GM19463 (cell line): ENCODE data around the gene NOP58.
"Not testable (repeated sequence)": the region's sequence is repeated elsewhere in the genome, so short reads cannot be mapped to it uniquely, and the experiment has no call there.

Experiments used
- ATAC-seq: cut with Tn5 transposase; IDR thresholded peaks from one replicate; pipeline ENCODE4 v1.9.1; 2021; ENCODE audit warnings: mild to moderate bottlenecking, moderate library complexity; ENCODE audit not compliant: unreplicated experiment

NOP58 gene, protein sequence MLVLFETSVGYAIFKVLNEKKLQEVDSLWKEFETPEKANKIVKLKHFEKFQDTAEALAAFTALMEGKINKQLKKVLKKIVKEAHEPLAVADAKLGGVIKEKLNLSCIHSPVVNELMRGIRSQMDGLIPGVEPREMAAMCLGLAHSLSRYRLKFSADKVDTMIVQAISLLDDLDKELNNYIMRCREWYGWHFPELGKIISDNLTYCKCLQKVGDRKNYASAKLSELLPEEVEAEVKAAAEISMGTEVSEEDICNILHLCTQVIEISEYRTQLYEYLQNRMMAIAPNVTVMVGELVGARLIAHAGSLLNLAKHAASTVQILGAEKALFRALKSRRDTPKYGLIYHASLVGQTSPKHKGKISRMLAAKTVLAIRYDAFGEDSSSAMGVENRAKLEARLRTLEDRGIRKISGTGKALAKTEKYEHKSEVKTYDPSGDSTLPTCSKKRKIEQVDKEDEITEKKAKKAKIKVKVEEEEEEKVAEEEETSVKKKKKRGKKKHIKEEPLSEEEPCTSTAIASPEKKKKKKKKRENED

DNA sequence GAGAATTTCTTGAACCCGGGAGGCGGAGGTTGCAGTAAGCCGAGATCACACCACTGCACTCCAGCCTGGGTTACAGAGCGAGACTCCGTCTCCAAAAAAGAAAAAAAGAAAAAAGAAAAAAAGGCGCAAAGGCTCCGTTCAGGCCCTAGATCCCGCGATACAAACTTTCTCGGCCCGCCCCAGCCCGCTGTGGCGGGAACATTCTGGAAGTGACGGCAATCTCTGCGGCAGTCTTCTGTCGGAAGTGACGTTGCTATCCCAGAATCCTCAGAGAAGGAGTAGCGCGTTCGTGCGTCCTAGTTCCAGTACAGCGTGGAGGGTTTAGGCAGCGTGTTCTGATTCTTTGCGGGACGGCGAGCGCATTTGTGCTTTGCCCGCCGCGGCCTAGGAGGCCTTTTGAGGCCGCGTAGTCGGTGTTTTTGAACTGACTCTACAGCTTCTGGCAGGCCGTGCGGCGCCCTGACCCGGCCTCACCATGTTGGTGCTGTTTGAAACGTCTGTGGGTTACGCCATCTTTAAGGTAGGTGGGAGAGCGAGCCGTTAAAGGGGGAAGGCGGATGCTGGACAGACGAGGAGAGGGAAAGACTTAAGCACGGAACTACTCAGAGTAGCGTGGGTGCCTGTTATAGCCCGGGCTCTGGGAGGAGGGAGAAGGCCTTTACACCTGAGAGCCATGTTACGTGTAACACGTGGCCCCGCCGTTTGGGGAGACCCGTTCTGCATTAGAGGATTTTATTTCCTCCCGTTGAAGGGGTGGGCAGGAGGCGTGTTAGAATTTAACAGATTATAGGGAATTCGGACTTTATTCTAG, at the start of gene NOP58:
TSS of gene NOP58 (plus strand) at position 297 of the 811 bp plus-strand sequence. CDS start at position 476, 179 bp downstream.
- ATAC-seq, result peak; percentile 89

DNA sequence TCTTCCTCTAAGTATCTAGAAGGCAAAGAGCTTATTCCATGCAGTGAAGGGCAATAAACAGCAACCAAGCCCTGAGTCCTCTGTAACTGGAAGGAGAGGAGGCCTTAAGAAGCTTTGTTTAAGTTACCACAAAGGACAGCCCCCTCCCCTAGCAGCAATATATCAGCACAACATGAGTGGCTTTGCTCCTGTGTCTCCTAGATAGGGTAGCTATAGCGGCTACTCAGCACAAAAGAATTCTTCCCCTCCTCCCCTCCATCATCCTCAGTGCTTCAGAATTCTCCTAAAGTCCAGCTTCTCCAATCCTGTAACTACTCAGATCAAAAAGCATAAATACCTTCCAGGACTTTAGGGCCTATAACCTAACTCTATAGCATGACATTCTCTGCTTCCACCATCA, 43.7 kb upstream of the NOP58 start:
- no peak for ATAC-seq

DNA sequence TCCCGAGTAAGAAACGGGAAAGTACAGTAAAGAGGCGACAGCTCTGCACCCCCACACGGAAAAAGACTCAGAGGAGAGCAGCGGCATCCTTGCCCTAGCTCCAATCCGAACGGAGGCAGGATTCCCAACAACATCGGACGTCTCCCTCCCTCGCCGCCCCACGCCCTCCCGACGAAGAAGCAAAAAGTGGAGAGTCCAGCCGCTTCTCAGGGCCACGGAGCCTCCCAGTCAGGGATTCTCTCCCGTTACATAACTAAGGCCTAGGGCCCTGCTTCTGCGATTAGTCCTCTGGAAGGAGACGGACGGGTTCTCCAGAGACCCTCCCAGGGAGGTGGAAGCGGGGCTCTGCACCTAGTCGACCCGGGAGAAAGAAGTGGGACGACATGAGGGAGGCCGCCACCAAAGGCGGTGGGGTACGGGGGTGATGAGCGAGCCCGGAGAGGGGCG, 27.8 kb upstream of the NOP58 start:
- peak; percentile 35 for ATAC-seq

DNA sequence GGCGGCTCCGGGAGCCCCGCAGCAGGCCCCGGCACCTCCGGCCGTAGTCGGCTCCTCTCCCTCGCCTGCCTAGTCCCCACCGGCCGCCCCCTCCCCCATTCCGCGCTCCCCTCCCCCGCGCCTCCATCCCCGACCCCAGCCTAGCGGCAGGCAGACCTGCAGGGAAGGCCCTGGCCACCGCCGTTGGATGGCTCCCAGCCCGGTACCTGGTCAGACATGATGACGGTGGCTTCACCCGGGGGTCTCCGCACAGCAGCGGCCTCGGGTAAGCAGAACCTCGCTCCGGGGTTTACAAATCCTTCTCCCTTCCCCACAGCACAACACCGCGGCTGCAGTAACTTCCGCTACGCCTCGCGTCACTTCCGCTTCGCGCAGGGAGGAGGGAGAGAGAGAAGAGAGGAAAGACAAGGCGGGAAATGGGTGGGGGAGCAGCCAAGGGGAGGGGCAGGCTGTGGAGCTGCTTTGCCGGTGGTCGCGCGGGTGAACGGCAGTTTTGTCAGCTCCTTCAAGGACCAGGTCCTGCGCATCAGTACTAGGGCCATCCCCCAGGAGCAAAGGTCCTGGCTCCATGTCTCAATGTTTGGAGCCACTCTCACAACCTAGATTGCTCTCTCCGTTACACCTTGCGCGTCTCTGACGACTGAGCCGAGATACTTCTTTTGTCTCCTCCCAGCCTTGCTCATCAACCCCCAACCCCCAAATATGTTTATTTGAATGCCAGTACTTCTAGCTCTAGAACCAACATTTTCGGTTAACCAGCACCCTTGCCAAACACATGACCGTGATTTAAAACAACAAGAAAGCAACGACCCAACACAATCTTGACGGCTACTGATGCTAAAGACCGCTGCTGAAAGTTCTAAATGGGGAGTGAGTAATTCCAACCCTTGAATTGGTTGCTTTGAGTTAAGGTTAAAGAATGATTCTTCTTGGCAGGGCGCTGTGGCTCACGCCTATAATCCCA, 27.0 kb upstream of the NOP58 start, which contains the start of gene SUMO1:
TSS of gene SUMO1 (minus strand) at position 364 of the 964 bp plus-strand sequence. CDS start at position 218, 146 bp downstream.
- ATAC-seq, result peak; percentile 97

DNA sequence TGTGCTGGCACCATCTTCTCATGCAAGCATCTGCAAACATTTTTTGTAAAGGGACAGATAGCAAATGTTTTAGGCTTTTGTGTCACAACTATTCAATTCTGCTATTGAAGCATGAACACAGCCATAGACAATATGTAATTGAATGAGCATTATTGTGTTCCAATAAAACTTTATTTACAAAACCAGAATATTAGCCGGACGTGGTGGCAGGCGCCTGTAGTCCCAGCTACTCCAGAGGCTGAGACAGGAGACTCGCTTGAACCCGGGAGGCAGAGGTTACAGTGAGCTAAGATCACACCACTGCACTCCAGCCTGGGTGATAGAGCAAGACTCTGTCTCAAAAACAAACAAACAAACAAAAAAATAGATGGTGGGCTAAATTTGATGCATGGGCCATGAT, 17.9 kb upstream of the NOP58 start:
- not testable (repeated sequence) for ATAC-seq

DNA sequence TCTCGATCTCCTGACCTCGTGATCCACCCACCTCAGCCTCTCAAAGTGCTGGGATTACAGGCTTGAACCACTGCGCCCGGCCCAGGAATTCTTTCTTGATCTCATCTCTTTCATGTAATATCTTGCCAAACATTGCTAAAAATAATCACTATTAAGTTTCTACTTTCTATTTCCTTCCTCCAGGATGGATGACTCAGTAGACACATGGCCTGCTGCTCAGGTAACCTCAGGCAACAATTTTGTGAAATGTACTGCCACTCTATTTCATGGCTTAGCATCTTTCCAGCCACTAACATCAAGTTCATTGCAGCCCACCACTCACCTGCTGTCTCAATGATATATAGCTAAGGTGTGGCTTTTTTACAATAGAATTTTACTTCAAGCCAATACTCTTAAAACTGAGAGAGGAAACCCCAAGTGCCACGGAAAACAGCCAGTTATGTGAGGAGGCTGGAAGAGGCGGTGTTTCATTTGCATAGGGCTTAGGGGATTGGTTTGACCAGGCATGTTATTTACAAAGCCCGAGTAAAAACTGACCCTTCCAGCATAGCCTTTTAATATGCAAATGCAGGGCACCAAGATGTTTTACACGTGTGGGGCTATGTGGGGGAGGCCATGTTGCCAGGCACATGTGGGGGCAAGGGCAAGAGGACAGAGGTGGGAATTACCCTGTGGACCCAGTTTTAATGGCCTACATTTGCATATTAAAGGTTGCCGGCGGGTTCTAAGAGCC, 15.9 kb upstream of the NOP58 start:
- no peak for ATAC-seq

DNA sequence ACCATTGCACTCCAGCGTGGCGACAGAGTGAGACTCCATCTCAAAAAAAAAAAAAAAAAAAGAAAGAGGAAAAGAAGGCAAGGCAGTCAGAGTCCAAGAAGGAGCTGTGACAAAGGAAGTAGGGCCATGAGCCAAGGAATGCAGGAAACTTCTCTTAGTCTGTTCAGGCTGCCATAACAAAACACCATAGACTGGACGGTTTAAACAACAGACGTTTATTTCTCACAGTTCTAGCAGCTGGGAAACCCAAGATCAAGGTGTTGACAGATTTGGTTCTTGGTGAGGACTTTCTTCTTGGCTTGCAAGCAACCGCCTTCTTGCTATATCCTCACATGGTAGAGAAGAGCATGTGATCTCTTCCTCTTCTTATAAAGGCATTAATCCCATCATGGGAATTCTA, 14.1 kb upstream of the NOP58 start:
- ATAC-seq, result no peak

DNA sequence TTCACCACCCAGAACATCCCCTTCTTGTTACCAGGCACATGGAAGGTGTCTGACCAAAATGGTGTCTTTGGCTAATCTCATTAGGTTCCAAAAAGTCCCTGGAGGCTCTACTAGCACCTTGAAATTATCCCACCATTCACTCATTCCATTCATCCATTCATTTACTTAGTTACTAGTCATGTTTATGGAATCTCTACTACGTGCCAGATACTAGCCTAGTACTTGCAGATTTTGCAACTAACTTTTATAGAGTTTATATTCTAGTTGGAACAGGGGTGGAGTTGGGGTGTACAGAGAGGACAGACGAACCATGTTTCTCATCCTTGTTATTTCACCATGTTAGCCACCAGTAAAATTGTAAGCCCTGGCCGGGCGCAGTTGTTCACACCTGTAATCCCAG, 4.0 kb upstream of the NOP58 start:
- no peak for ATAC-seq

DNA sequence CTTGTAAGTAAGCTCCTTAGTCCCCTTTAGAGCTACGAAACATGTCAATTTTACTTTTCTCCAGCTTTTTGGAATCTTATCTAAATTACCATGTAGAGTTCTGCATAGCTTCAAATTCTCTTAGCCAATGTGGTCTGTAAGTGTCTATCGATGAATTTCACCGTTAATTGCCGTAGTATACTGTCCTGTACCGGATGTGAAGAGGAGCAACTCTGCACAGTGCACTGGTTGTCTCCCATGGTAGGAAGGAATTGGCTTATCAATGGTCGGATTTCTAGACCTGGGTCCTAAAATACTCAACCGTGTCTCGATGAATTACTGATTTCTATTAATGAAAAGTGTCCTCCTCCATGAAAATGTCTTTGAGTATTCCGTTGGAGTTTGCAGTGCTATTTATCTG, 1.9 kb downstream of the NOP58 start:
- no peak for ATAC-seq

DNA sequence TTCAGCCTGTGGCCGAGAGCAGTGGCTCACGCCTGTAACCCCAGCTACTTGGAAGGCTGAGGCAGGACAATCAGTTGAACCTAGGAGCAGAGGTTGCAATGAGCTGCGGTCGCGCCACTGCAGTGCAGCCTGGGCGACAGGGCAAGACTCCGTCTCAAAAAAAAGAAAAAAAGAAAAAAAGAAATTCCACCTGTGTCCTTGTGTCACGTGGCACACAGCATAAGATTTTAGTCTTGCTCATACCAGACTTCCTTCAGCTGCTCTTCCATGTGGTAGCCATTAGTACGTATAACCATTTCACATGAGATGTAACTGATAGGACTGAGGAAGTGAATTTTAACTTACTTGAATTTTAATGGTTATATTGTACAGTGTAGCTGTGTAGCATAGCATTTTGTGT, 4.0 kb downstream of the NOP58 start:
- ATAC-seq, result no peak

DNA sequence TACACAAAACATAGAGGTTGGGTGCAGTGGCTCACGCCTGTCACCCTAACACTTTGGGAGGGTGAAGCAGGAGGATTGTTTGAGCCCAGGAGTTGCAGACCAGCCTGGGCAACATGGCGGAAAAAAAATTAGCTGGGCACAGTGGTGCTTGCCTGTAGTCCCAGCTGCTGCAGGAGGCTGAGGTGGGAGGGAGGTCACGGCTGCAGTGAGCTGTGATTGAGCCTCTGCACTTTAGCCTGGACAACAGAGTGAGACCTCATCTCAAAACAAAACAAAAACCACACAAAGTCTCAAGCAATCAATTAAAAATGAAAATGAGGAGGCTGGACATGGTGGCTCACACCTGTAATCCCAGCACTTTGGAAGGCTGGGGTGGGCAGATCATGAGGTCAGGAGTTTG, 4.9 kb downstream of the NOP58 start:
- ATAC-seq, result peak; percentile 32

DNA sequence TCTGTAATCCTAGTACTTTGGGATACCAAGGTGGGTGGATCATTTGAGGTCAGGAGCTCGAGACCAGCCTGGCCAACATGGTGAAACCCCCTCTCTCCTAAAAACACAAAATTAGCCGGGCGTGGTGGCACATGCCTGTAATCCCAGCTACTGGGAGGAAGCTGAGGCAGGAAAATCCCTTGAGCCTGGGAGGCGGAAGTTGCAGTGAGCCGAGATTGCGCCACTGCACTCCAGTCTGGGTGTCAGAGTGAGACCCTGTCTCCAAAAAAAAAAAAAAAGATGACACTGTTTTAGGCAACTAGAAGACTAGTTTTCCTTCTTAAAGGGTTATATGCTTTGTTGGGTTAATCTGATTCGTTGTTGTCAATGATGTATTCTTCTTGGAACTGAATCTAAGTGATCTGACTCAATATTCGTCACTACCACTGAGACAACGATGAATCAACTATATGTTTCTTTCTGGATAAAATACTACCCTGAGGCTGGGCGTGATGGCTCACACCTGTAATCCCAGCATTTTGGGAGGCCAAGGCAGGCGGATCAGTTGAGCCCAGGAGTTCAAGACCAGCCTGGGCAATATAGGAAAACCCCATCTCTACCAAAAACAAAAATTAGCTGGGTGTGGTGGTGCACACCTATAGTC, 10.6 kb downstream of the NOP58 start:
- ATAC-seq, result not testable (repeated sequence)

DNA sequence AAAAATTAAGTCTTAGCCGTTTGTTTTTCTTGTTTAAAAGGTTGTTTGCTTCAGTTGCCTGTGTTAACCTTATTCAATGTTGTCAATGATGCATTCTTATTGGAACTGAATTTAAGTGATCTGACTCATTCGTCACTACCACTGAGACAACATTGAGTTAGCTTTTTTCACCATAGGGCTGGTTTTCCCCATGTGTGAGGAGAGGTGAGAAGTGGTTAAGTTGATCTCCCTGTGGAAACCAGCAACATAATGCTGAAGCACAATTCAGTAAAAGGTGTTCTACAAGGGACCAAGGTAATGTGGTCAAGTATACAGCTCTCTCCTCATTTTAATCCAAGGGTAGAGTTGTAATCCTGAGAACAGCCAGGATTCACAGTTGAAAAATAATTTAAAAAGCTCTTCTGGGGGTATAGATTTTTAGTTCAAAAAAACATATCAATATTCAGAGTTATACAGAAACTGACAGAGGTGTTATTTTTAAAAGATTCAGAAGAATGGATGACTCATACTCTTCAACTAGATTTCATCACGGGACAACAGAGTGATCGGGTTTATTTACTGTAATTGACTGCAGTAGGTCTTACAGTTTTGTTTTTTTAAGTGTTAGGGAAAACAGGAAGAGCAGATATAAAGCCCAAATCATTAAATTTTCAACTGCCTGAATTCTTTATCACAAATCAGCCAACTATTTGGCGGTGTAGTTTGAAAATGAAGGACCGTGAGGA, 12.6 kb downstream of the NOP58 start:
- no peak for ATAC-seq

DNA sequence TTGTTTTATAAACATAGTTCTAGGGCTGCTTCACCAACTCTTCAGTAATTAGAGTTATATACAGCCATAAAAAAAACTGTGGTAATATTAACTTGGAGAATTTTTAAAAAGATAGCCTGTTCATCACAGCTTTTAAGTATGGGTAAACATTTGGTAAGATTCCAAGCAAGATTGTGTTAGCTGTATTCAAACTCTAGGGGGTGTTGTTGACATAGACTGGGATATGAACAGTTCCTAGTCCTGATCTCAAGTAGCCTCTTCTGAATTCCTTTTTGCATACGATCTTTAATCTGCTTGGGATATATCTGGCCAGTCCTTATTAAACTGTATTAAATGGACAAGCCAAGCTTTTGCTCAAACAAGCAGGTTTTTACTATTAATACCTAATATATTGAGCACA, 13.4 kb downstream of the NOP58 start:
- ATAC-seq, result no peak

DNA sequence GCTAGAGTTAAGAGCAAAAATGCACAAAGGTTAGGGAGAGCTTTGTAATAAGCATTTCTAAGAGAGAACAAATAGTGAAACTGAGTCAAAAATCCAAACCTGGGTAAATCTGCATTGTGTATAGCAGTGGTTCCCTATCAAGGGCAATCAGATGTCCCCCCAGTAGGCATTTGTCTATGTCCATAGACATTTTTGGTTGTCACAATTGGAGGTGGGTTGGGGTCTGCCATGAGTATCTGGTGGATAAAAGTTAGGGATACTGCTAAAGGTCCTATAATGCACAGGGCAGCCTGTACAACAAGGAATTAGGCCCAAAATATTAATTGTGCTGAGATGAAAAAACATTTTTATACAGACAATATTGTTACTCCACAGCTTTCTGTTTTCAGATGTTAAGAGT, 21.0 kb downstream of the NOP58 start:
- ATAC-seq, result no peak

DNA sequence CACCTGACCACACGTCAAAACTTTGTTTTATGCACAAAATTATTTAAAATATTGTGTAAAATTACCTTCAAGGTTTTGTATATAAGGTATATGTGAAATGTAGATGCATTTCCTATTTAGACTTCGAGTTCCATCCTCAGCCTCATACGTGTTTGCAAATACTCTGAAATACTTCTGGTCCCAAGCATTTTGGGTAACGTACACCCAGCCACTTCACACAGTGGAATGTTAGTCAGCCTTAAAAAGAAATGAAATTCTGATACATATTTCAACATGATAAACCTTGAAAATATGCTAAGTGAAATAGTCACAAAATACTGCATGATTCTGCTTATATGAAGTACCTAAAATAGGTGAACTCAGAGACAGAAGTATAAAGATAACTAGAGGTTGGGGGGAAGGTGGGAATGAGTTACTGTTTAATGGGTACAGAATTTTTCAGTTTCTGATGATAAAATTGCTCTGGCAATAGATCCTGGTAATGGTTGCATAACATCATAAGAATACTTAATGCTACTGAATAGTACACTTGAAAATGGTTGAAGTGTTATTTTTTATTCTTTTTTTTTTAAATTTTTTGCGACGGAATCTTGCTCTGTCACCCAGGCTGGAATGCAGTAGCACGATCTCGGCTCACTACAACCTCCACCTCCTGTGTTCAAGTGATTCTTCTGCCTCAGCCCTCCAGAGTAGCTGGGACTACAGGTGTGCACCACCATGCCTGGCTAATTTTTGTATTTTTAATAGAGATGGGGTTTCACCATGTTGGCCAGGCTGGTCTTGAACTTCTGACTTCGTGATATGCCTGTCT, 24.0 kb downstream of the NOP58 start:
- no peak for ATAC-seq

DNA sequence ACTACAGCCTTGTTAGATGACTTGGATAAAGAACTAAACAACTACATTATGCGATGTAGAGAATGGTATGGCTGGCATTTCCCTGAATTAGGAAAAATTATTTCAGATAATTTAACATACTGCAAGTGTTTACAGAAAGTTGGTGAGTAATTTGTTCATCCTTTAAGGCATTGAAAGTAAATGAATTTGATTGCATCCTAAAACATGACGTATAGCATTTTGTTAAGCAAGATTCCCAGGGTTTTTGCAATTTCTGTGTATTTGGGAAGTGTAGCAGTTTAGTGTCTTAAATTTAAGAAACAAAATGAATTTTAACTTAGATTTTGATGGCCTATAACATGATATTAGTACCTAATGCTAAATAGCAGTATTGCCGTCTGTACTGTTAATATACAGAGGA, 24.8 kb downstream of the NOP58 start:
- no peak for ATAC-seq

DNA sequence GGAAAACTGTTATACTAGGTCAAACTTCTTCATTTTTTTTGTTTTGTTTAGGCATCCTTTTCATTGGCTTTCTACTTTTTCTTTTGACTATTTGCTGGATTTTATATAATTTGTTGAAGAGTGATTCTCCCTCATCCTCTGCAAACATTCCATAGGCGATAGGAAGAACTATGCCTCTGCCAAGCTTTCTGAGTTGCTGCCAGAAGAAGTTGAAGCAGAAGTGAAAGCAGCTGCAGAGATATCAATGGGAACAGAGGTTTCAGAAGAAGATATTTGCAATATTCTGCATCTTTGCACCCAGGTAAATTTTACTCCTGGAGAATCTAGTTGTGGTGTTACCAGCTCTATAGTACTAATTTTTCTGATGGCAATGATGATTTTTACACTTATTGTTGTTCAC, 25.4 kb downstream of the NOP58 start:
- ATAC-seq, result no peak
